GM21515 (cell line): ENCODE measurements around the gene ZBTB17.
"Not testable (repeated sequence)": the region's sequence is repeated elsewhere in the genome, so short reads cannot be mapped to it uniquely, and the experiment has no call there.

Source experiments
- ATAC-seq: cut with Tn5 transposase; IDR thresholded peaks from one replicate; pipeline ENCODE4 v1.9.1; 2021; ENCODE audit not compliant: unreplicated experiment

ZBTB17 gene

DNA sequence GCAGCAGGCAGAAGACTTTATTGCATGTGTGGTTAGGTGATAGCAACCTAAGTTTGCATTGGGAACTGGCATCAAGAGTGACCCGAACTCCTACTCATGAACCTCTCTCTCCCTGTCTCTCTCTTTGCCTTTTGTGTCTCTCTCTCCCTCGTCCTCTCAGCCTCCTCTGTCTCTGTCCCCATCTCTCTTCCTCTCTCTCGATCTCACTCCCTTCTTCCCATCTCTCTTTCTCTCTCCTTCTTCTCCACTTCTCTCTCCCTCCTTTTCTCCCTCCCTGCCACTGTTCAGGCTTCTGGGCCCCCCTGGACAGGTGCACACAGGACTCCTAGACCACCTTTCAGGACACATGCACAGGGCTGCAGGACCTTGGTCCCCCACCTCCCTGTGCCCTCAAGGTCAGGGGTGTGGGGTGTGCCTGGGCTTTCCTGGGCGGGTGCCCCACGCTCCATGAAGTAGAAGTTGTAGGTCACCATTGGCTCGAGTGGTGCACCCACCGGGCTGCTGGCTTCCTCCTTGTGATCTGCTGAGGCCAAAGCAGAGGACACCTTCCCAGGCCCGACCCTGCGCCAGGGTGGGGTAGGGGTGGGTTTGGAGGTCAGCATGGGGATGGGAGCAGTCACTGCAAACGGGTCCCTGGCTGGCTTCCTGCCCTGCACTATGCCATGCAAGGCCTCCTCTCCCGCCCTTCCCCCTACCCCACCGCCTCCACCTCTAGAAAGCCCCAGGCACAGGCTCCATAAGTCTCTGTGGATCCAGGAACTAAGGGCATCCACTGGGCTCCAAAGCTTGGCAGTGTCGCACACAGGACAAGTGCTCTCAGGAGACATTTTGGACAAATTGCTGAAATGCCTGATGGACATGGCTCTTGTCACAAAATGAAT is 13.2 kb upstream of the ZBTB17 start:
- no peak for ATAC-seq

DNA sequence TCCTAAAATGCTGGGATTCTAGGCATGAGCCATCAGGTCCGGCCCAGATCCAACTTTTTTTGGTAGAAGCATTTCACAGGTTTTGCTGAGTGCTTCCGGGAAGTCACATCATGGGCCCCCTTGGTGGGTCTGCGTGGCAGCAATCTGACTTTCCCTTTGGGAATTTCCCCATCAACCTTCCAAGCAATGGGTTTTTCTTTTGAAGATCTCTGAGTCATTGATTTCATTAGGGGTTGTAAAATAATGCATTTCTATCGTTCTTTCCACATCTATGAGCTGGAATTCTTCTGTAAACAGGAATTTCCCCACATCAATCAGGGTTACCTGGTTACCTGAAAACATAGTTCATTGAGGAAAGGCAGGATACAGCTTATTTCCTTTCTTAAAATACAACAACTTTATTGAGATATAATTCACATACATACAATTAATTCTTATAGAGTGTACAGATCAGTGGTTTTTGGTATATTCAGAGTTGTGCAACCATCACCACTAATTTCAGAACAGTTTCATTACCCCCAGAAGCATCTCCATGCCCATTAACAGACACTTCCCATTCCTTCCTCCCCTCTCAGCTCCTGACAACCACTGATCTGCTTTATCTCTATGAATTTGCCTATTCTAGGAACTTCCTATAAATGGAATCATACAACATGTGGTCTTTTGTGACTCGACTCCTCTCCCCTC is 9.9 kb upstream of the ZBTB17 start:
- ATAC-seq, result no peak

DNA sequence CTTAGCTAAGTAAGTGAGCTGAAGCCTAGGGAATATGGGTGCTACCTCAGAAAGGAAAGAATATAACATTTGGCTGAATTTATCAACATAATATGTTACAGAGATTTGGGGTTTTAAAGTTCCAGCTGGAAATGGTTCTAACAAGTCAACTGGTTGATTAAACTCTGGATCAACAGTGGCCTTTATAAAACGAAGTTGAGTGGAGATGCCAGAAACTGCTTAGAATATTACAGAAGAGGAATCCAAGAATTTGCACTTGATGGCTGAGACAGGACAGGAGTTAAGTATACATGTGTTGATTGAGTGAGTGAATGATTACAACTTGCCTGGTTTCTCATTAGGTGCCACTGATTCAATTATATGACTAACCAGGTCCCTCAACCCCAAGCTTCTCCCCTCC is 7.4 kb upstream of the ZBTB17 start:
- ATAC-seq, result no peak

DNA sequence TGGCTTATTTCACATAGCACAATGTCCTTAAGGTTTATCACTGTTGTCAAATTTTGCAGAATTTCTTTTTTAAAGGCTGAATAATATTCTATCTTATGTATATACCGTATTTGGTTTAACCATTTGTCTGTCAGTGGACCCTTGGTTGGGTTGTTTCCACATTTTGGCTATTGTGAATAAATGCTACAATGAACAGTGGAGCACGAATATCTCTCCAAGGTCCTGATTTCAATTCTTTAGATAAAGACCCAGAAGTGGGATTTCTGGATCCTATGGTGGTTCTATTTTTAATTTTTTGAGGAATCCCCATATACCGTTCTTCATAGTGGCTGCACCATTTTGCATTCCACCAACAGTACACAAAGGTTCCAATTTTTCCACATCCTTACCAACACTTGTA is 5.8 kb upstream of the ZBTB17 start:
- ATAC-seq, result no peak

DNA sequence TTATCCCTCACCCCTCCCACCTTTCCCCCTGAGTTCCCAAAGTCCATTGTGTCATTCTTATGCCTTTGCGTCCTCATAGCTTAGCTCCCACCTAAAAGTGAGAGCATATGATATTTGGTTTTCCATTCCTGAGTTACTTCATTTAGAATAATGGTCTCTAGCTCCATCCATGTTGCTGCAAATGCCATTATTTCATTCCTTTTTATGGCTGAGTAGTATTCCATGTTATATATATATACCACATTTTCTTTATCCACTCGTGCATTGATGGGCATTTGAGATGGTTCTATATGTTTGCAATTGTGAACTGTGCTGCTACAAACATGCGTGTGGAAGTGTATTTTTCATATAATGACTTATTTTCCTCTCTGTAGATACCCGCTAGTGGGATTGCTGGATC is 2.0 kb upstream of the ZBTB17 start:
- not testable (repeated sequence) for ATAC-seq

DNA sequence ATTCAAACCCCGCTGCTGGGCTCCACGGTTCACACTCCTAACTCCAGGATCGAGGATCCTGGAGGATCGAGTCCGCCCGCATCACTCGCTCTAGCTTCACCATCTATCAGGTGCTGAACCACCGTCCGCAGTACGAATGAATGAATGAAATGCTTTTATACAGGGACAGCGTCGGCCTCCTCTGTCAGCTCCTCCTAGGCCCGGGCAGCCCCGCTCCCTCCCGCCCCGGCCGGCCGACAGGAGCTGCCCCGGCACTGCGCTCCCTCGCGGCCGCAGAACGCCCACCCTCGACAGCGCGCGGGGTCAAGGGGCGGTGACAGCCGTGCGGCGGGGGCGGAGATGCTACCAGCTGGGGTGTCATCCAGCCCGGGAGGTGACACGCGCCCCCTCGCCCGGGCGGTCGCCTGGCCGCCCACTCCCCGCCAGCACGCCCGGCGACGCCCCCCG is 520 bp downstream of the ZBTB17 start:
- ATAC-seq, result peak; percentile 65

DNA sequence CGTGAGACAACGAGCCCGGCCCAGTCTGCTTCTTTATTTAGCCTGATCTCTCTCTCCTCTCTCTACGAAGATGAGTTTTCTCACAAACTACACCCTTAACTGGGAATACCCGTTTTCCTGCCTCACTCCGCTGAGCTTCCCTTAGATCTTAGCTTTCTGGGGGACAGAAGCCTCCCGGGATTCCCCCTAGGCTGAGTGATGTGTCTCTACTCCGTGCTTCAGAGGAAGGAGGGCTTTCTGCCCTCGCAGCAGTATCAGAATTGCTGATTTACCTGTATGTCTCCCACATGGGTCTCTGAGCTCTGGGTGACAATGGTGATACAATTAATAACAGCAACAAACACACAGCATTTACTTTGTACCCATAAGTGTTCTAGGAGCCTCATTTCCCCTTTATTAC is 1.0 kb downstream of the ZBTB17 start:
- ATAC-seq, result peak; percentile 25

DNA sequence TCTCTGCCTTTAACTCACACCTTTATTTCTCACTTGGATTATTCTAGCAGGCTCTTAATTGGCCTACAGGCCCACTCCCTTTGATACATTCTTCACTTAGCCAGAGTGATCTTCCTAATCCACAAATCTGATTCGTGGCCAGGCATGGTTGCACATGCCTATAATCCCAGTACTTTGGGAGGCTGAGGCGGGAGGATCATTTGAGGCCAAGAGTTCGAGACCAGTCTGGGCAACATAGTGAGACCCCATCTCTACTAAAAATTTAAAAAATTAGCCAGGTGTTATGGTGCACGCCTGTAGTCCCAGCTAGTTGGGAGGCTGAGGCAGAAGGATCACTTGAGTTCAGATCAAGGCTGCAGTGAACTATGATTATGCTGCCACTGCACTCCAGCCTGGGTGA is 2.1 kb downstream of the ZBTB17 start:
- ATAC-seq, result no peak

DNA sequence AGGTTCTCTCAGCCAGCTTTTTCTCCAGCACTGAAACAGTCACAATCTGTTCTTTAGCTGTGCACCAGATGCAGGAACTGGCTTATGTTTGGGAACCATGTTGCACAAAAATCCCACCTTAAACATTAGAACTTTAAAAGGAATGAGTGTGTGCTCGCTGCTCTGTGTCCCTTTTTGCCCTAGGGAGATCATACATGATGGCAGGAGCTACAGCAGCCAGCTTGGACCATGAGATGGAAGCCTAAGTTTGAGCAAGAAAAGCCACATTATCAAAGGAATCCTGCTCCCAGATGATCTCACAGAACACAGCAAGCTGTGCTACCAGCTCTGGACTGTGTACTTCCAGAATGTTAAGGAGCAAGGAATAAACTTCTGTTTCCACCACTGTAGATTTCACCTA is 3.5 kb downstream of the ZBTB17 start:
- no peak for ATAC-seq

DNA sequence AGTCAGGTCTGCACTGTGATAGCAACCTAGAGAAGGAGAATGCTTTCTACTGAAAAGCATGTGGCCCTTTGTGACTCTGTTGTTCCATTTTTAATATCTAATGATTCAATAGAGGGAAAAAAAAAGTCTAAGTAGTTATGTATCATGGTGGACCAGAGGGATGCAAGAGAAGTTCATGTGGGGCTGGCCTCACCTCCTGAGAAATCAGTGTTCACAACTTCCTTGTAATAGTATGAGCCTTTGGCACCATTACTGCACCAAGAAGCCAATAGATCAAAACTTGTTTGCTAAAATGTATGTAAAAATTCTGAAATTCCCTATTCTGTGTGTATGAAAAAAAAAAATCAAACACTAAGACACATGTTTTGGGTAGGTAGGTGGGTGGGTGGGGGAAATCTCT is 5.0 kb downstream of the ZBTB17 start:
- ATAC-seq, result no peak

DNA sequence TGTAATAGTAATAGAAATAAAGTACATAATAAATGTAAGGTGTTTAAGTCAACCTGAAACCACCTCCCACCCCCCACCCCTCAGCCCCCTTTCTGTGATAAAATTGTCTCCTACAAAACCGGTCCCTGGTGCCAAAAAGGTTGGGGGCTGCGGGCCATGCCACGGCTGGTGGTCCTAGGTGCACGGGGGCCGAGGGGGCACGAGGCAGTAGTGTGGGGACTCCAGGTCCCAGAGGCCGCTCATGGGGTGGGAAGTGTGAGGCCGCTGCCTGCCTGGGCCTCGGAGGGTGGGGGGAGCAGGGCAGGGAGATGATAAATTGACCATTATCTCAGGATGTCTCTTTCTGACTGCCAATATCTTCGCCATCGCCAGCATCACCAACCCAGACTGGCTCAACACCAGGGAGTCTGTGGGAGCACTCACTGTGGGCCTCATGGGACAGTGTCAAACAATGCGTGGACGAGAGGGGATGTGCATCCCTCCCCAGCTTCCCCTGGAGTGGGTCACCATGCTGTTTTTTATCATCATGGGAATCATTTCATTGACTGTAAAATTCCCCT is 6.5 kb downstream of the ZBTB17 start:
- no peak for ATAC-seq

DNA sequence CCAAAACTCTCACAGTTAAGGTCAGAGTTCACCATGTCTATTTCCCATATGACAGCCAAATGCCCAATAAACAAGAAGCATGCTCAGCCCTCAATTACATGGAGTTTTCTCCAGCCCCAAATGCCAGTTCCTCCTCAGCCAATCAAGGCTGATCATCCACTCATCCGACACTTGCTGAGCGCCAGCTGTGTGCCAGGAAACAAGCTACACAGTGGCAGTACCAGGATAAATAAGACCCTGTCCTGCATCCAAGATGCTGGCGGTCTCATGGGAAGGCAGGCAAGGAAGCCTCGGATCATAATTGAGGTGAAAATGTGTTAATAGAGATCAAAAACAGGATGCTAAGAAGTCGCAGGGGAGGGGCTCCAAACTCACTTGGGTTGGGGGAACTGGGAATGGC is 7.7 kb downstream of the ZBTB17 start:
- ATAC-seq, result no peak

DNA sequence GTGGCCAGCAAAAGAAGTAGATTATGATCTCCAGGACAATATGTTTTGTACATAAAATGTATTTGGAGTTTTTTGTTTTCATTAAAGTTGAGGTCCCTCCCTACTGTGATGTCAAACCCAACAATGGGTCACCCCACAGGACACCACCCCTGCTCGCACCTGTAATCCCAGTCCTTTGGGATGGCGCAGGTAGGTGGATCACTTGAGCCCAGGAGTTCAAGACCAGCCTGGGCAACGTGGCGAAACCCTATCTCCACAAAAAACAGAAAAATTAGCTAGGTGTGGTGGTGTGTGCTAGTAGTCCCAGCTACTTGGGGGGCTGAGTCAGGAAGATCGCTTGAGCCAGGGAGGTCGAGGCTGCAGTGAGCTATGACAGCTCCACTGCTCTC is 9.0 kb downstream of the ZBTB17 start:
- ATAC-seq, result no peak

DNA sequence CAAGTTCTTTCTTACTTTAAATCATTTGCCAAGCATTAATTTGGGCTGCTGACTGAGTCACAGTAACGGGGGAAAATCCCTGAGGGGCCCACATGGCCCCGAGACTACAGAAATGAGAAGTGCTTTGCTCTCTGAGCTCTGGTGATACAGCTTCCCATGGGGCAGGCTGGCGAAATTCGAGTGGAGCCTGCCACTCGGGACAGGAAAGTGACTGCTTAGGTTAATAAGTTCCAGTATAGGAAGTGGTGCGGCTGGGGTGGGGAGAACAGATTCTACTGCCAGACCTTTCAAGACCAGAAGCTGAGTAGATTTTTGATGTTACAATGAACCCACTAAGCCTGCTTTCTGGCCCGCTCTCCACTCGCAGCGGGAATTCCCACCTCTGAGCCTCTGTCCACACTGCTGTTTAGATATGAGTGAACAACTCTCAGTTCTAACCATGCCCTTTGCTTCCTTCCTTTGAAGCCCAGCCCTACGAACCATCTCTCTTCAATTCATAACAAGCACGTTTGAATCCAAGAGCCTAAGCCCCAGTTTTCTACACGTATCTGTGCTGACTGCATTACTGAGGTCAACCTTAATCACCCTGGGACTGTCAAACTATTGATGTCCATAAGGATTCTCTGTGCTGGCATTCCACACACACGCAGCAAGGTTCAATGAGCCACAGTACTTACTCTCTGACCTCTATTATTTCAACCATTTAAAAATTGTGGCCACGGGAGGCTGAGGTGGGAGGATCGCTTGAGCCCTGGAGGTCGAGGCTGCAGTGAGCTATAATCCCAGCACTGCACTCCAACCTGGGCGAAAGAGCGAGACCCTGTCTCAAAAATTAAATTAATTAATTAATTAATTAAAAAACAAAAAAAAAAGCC is 9.6 kb downstream of the ZBTB17 start:
- ATAC-seq, result peak; percentile 65

DNA sequence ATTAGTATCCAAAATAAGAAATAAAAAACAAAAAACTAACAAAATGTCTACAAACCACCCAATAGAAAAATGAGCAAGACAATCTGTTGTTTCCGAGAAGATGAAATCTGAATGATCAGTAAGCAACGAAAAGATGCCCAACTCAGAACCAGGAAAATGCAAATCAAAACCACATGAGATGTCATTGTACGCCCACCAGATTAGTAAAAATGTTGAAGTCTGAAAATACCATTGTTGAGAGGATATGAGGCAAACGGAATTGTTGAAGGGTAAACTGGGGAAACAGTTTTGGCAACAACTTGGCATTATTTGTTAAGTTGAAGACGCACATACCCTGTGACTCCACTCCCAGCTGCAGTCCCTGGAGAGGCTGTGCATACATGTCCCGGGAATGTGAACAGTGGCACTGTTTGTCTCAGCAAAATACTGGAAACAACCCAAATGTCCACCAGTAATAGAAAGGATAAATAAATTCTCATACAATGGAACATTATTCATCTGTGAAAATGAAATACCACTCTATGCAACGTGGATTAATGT is 10.6 kb downstream of the ZBTB17 start:
- no peak for ATAC-seq

DNA sequence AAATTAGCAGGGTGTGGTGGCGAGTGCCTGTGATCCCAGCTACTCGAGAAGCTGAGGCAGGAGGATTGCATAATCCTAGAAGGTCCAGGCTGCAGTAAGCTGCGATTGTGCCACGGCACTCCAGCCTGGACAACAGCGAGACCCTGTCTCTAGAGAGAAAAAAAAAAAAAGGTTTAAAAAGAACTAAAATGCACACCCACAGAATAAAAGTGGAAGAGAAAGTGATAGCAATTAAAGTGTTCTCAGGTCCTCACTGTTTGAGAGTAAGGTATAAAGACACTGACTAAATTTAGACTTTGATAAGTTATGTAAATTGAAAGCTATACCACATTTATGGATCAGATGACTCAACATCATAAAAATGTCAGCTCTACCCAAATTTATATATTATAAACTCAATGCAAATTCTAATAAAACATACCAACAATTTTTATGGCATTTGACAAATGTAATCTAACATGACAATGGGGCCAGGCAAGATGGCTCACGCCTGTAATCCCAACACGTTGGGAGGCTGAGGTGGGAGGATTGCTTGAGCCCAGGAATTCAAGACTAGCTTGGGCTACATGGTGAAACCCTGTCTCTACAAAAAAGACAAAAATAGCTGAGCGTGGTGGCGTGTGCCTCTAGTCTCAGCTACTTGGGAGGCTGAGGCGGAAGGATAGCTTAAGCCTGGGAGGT is 11.8 kb downstream of the ZBTB17 start:
- ATAC-seq, result no peak

DNA sequence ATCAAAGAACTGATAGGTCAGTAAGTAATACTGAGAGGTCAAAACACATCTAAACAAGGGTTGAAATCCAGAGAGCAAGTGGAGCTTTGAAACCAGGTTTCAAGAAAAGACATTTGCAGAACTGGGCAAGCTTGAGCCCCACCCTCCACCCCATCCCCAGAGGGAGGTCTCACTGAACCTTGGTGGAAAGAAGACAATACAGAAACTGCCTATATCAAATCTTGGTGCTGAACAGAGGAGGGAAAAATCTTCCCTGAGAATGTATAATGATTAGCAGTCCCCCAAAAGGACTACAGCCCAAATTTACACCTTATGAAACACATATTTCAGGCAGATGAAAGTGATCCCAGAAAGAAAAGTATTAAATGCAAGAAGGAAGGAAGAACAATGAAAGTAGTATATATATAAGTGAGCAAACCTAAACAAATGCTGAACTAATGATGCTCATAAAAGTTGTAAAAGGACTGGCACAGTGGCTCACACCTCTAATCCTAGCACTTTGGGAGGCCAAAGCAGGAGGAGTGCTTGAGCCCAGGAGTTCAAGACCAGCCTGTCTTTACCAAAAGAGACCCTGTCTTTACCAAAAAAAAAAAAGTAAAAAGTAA is 12.4 kb downstream of the ZBTB17 start:
- ATAC-seq, result no peak

DNA sequence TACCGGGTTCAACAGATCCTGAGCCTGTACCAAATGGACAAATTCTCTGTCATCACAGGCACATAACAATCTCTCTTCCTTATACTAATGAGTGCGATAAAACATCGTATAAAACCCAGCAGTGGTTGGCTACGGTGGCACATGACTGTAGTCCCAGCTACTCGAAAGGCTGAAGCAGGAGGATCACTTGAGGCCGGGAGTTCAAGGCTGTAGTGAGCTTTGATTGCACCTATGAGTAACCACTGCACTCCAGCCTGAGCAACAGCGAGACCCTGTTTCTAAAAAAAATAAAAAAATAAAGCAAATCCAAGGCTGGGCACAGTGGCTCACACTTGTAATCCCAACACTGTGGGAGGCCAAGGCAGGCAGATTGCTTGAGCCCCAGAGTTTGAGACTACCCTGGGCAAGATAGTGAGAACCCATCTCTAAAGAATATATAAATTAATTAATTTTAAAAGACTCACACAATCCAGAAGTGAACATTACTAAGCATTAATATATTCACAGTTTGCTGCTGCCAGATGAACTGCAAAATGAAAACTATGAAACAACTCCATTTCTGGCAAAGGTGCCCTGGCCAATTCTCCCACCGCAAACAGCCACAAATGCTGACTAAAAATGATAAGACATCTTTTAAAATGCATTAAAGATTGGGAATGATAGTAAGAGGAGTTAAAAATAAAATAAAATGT is 13.1 kb downstream of the ZBTB17 start:
- no peak for ATAC-seq

DNA sequence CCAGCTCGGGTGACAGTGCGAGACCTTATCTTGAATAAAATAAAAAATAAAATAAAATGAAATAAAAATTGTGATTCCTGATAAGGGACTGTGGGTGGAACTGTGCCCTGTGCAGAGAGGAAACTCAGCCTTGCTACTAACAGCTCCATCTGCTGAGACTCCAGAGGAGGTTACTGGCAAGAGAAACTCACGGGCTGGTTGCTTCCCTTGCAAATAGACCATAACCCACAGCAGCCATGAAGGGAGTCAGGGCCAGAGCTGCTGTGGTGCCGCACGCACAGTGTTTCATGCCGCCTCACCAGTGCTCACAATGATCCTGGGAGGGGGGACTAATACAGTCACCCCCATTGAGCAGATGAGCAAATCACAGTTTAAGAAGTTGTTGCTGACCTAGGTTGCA is 13.7 kb downstream of the ZBTB17 start:
- no peak for ATAC-seq
